Measurements from ENCODE around the gene RPH3AL.
"Not testable (repeated sequence)": the region's sequence is repeated elsewhere in the genome, so short reads cannot be mapped to it uniquely, and the experiment has no call there.

Gene RPH3AL

GRCh38 chr17:180381-181244 is 172.0 kb downstream of the RPH3AL start:
- no peak for DNase-seq (ENCODE audit: low read depth, low spot score)

GRCh38 chr17:179781-180380 is 172.7 kb downstream of the RPH3AL start:
- DNase-seq (ENCODE audit: low read depth, low spot score): no peak

- no peak for DNase-seq (ENCODE audit: low read depth, low spot score)
Observed at GRCh38 chr17:179066-179432, 173.6 kb downstream of the RPH3AL start.

- no peak for DNase-seq (ENCODE audit: low read depth, low spot score)
Observed at GRCh38 chr17:178292-179065, 174.1 kb downstream of the RPH3AL start.

- no peak for DNase-seq (ENCODE audit: low read depth, low spot score)
Observed at GRCh38 chr17:177762-178161, 174.8 kb downstream of the RPH3AL start.

- DNase-seq (ENCODE audit: low read depth, low spot score): no peak
Observed at GRCh38 chr17:177155-177554, 175.5 kb downstream of the RPH3AL start.

GRCh38 chr17:173166-173911 is 179.3 kb downstream of the RPH3AL start:
- no peak for DNase-seq (ENCODE audit: low read depth, low spot score)

- DNase-seq (ENCODE audit: low read depth, low spot score): no peak
Observed at GRCh38 chr17:172401-172800, 180.2 kb downstream of the RPH3AL start.

GRCh38 chr17:171871-172270 is 180.7 kb downstream of the RPH3AL start:
- no peak for DNase-seq (ENCODE audit: low read depth, low spot score)

- no peak for DNase-seq (ENCODE audit: low read depth, low spot score)
Observed at GRCh38 chr17:170130-170670, 182.4 kb downstream of the RPH3AL start.

GRCh38 chr17:168614-169013 is 184.0 kb downstream of the RPH3AL start:
- not testable (repeated sequence) for DNase-seq (ENCODE audit: low read depth, low spot score)

- no peak for DNase-seq (ENCODE audit: low read depth, low spot score)
Observed at GRCh38 chr17:165939-166338, 186.7 kb downstream of the RPH3AL start.

- no peak for DNase-seq (ENCODE audit: low read depth, low spot score)
Observed at GRCh38 chr17:164303-165235, 188.0 kb downstream of the RPH3AL start.

GRCh38 chr17:163514-164098 is 189.0 kb downstream of the RPH3AL start:
- no peak for DNase-seq (ENCODE audit: low read depth, low spot score)

GRCh38 chr17:162689-163088 is 189.9 kb downstream of the RPH3AL start:
- no peak for DNase-seq (ENCODE audit: low read depth, low spot score)
